SHP77 treated with DMSO at 0.1 percent for 48 hours (cell line): ENCODE results near the gene ADORA1.

Experiments
- DNase-seq: peaks from one replicate; lab custom pipeline; 2025; lab: John Stamatoyannopoulos, UW

Gene ADORA1

GRCh38 chr1:203122159-203122558 is 5.4 kb upstream of the ADORA1 start:
- DNase-seq: no peak

GRCh38 chr1:203124011-203124410 is 3.5 kb upstream of the ADORA1 start:
- DNase-seq: no peak

GRCh38 chr1:203124546-203125317 is 2.8 kb upstream of the ADORA1 start:
- no peak for DNase-seq

- DNase-seq: no peak
Measured at GRCh38 chr1:203126151-203126865, 1.2 kb upstream of the ADORA1 start.

GRCh38 chr1:203126866-203127665 is 460 bp upstream of the ADORA1 start:
- DNase-seq: no peak

- no peak for DNase-seq
Measured at GRCh38 chr1:203128431-203128715, 847 bp downstream of the ADORA1 start.

- DNase-seq: no peak
Measured at GRCh38 chr1:203128716-203129500, 1.4 kb downstream of the ADORA1 start.

- DNase-seq: no peak
Measured at GRCh38 chr1:203129501-203130231, 2.1 kb downstream of the ADORA1 start.

GRCh38 chr1:203130358-203130985 is 2.9 kb downstream of the ADORA1 start:
- DNase-seq: no peak

GRCh38 chr1:203131548-203132200 is 4.1 kb downstream of the ADORA1 start:
- DNase-seq: no peak

GRCh38 chr1:203133970-203134725 is 6.6 kb downstream of the ADORA1 start:
- no peak for DNase-seq

GRCh38 chr1:203135636-203136305 is 8.2 kb downstream of the ADORA1 start:
- no peak for DNase-seq

- no peak for DNase-seq
Measured at GRCh38 chr1:203136409-203137042, 9.0 kb downstream of the ADORA1 start.

GRCh38 chr1:203137324-203137723 is 9.8 kb downstream of the ADORA1 start:
- no peak for DNase-seq

- DNase-seq: no peak
Measured at GRCh38 chr1:203138066-203138465, 10.5 kb downstream of the ADORA1 start.

- no peak for DNase-seq
Measured at GRCh38 chr1:203139976-203140475, 12.5 kb downstream of the ADORA1 start.

- no peak for DNase-seq
Measured at GRCh38 chr1:203140743-203141520, 13.4 kb downstream of the ADORA1 start.

- DNase-seq: no peak
Measured at GRCh38 chr1:203142124-203142523, 14.6 kb downstream of the ADORA1 start.
